GM10248 (cell line): ENCODE measurements around the gene PDE1A.

ENCODE experiments used
- CTCF ChIA-PET: fragments of 300-600 bp; sonication (Branson Sonifier 250); formaldehyde crosslinking; extraction: SDS; loops from one replicate; lab custom pipeline; 2021; ENCODE audit warnings: antibody characterized with exemption; lab: Yijun Ruan, JAX
- POLR2A ChIA-PET: fragments of 350-650 bp; sonication (Branson Sonifier 250); formaldehyde crosslinking; extraction: SDS; loops from one replicate; lab custom pipeline; 2020; ENCODE audit warnings: antibody characterized with exemption; lab: Yijun Ruan, JAX
- DNase-seq: peaks from one replicate; pipeline ENCODE4 v3.0.0; 2012; ENCODE audit errors: extremely low spot score
- TF ChIP-seq, protein P1 (sequence below): IDR thresholded peaks from 2 replicates; pipeline ENCODE4 v1.5.1; 2012; ENCODE audit warnings: mild to moderate bottlenecking, low read depth; ENCODE audit errors: extremely low read depth, missing control alignments, control extremely low read depth

PDE1A gene

DNA sequence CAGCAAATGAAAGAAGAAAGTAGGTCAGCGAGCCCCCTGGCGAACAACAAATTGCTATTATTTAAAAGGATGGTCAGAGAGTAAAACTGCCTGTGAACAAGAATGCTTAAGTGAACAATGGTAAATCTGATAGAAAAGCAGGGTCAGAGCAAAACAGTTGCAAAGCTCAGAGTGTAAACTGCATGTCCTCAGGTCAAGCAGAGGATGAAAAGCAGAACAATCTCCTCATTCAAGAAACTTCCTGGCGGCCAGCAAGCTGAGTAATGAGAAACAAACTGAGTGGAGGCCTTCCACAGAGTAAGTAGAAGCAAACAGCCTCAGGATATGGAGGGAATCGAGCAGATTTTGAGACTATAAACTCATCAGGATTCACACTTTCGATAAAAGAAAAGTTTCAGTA, 323.3 kb downstream of the PDE1A start:
- CTCF ChIA-PET: no interaction called here
- POLR2A ChIA-PET: no interaction called here
- no peak for DNase-seq
- TF ChIP-seq, protein P1, sequence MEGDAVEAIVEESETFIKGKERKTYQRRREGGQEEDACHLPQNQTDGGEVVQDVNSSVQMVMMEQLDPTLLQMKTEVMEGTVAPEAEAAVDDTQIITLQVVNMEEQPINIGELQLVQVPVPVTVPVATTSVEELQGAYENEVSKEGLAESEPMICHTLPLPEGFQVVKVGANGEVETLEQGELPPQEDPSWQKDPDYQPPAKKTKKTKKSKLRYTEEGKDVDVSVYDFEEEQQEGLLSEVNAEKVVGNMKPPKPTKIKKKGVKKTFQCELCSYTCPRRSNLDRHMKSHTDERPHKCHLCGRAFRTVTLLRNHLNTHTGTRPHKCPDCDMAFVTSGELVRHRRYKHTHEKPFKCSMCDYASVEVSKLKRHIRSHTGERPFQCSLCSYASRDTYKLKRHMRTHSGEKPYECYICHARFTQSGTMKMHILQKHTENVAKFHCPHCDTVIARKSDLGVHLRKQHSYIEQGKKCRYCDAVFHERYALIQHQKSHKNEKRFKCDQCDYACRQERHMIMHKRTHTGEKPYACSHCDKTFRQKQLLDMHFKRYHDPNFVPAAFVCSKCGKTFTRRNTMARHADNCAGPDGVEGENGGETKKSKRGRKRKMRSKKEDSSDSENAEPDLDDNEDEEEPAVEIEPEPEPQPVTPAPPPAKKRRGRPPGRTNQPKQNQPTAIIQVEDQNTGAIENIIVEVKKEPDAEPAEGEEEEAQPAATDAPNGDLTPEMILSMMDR: no peak

DNA sequence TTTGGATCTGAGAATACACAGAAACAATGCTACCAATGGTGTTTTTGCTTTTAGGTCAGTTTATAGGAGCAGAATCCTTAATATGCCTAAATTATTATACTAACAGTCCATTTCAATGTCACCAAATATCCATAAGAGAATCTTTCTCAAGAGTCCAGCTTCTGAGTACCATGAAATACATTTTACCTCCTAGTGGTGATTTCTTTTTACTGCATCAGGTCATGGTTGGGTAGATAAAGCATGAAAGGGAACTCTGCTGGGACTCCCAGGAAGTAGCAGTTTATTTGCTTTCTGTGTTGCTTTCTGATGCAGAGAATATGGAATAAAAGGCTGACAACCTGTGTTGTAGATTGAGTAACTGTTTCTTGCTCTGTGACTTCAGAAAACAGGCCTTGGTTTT, 325.6 kb downstream of the PDE1A start:
- CTCF ChIA-PET: no interaction called here
- no peak for DNase-seq
- POLR2A ChIA-PET: no interaction called here
- TF ChIP-seq, protein P1: no peak

DNA sequence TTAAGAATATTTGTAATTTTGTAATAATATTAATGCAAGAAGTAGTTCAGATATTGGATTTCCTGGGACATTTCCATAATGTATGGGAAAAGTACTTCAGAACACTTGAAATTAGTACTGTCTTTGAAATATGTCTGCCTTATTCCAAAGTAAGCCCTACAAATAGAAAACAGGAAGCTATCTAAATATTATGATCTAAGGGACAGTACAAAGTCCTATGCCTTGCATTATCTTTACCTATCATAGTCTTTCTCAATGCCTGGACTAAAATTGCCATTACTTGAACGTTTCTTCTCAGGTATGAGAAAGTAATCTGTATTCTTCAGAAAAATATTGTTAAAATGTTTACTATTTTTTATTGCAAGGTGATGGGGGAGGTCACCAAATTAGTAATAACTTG, 328.2 kb downstream of the PDE1A start:
- TF ChIP-seq, protein P1: no peak
- ChIA-PET POLR2A (no interaction called here), CTCF (interaction anchor here (0.8 kb wide), 1 partner anchor 21 kb away, joined by 4 read pairs; no protein-coding TSS in a partner anchor)
- no peak for DNase-seq

- ChIA-PET POLR2A (no interaction called here), CTCF (interaction anchor here (1.3 kb wide), 1 partner anchor 10 kb away, joined by 3 read pairs; no protein-coding TSS in a partner anchor)
- no peak for DNase-seq
- TF ChIP-seq, protein P1: no peak
These were observed 329.2 kb downstream of the PDE1A start for GRCh38 chr2:182097571-182098164.

DNA sequence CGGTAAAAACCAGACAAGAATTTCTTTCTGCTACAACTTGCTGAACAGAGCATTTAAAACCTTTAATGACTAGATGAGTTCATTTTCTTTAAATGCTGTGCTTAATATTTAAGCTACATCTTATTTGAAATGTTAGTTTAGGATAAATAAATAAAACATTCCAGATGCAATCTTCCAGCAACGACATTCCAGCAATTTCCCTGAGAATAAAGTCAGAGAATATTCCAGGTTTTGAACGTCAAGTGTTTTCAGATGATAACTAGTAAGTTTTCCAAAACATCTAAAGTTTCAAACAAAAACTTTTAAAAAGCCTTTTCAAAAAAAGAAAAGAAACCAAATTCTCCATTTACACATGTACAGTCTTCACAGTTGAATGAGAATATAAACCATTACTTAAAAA, 336.4 kb downstream of the PDE1A start:
- no peak for DNase-seq
- TF ChIP-seq, protein P1: no peak
- ChIA-PET POLR2A (no interaction called here), CTCF (interaction anchor here (1.0 to 1.6 kb wide), 2 partner anchors 13 to 137 kb away, joined by 3 to 4 read pairs; no protein-coding TSS in a partner anchor)
